Caco-2 (cell line): ENCODE results near the gene MMADHC. TPM values are rescaled to one million over a fixed set of nuclear protein-coding genes. Genes with fewer than 3 reads are reported as not detected.
A peak's percentile ranks its signal among the peaks of the same experiment; 100 is the strongest.

Experiments
- BruUV-seq: library from RNA; stranded (reverse); fragments of 400-500 nt; replicated peaks from 2 replicates; lab custom pipeline; 2021; lab: Mats Ljungman, UMichigan
- CTCF ChIA-PET: fragments of 300-600 bp; sonication (Branson Sonifier 250); formaldehyde crosslinking; loops from one replicate; lab custom pipeline; 2022; ENCODE audit warnings: antibody characterized with exemption; lab: Charles Lee
- POLR2A ChIA-PET: fragments of 300-600 bp; sonication (Branson Sonifier 250); formaldehyde crosslinking; loops from one replicate; lab custom pipeline; 2022; ENCODE audit warnings: antibody characterized with exemption; lab: Charles Lee
- DNase-seq, 2 experiments: peaks; one replicate each; pipeline versions ENCODE4 v3.0.0 to v3.0.0-alpha.2; 2020 to 2022
- H3K27me3 ChIP-seq: replicated peaks from 2 replicates; pipeline ENCODE4 v1.6.0; 2011; ENCODE audit warnings: low read length; ENCODE audit not compliant: control insufficient read depth, insufficient read depth
- H3K36me3 ChIP-seq: 2 replicates; pipeline ENCODE4 v1.5.1; 2011; ENCODE audit warnings: low read length; ENCODE audit not compliant: control insufficient read depth, insufficient read depth
- H3K4me1 ChIP-seq: fragments of 250-450 bp; sonication (Bioruptor Pico); 2 replicates; pipeline ENCODE4 v1.5.1; 2020; ENCODE audit warnings: mild to moderate bottlenecking
- H3K4me3 ChIP-seq: 2 replicates; pipeline ENCODE4 v1.5.1; 2011; ENCODE audit warnings: low read depth, mild to moderate bottlenecking, control low read depth, low read length
- H3K9me3 ChIP-seq: fragments of 250-450 bp; sonication (Bioruptor Pico); 2 replicates; pipeline ENCODE4 v1.5.1; 2020; ENCODE audit warnings: mild to moderate bottlenecking, moderate library complexity
- H3K27ac Mint-ChIP-seq: one replicate; pipeline ENCODE4 v1.8.0; 2022; ENCODE audit warnings: mixed read lengths; ENCODE audit not compliant: unreplicated experiment
- H3K27me3 Mint-ChIP-seq: one replicate; pipeline ENCODE4 v1.8.0; 2022; ENCODE audit warnings: mixed read lengths; ENCODE audit not compliant: insufficient read depth, unreplicated experiment
- H3K36me3 Mint-ChIP-seq: one replicate; pipeline ENCODE4 v1.8.0; 2022; ENCODE audit warnings: mild to moderate bottlenecking, mixed read lengths; ENCODE audit not compliant: insufficient read depth, unreplicated experiment
- H3K4me1 Mint-ChIP-seq: one replicate; pipeline ENCODE4 v1.8.0; 2022; ENCODE audit warnings: low read depth, mixed read lengths; ENCODE audit not compliant: unreplicated experiment
- H3K4me3 Mint-ChIP-seq: one replicate; pipeline ENCODE4 v1.8.0; 2022; ENCODE audit warnings: mild to moderate bottlenecking, moderate library complexity, mixed read lengths; ENCODE audit not compliant: unreplicated experiment
- H3K9me3 Mint-ChIP-seq: one replicate; pipeline ENCODE4 v1.8.0; 2022; ENCODE audit warnings: mixed read lengths; ENCODE audit not compliant: unreplicated experiment
- CTCF ChIP-seq, 2 experiments: fragments of 200-600 bp in 1 of 2; IDR thresholded peaks; 1 replicate in 1 of 2; 2 replicates in 1 of 2; pipeline versions ENCODE4 v1.5.1 to v1.8.0; 2011 to 2022; ENCODE audit warnings: antibody characterized with exemption in 1 of 2, control low read depth in 1 of 2, inconsistent platforms in 1 of 2, low read depth in 1 of 2, low read length in 1 of 2, mild to moderate bottlenecking in 1 of 2, moderate library complexity in 1 of 2; ENCODE audit not compliant: insufficient read depth in 1 of 2, severe bottlenecking in 1 of 2, unreplicated experiment in 1 of 2
- intact Hi-C: fragments of 100-400 bp; cut with micrococcal nuclease; formaldehyde crosslinking; loops from one replicate; pipeline ENCODE4 v1.10.0; 2022; ENCODE audit not compliant: unreplicated experiment
- total RNA-seq: library from RNA; stranded (reverse); gene quantifications from 2 replicates; pipeline ENCODE4 v1.2.3, GENCODE V29; 2022

MMADHC gene
- total RNA-seq, 1 experiment from 2014 or later = 132 TPM

- POLR2A ChIA-PET = no interaction called here
- peak overlapping the region; percentile 34 for H3K27ac Mint-ChIP-seq
- no peaks in the 10 kb centered on the region for H3K9me3 Mint-ChIP-seq
- H3K4me3 ChIP-seq = no peak overlapping the region
- H3K9me3 ChIP-seq = no peaks in the 10 kb centered on the region
- peaks cover 21% of the 10 kb centered on the region for H3K4me1 Mint-ChIP-seq
- intact Hi-C loops = no loop called here
- H3K4me1 ChIP-seq = peaks cover 10% of the 10 kb centered on the region; the same call in 1 of the 2 replicates
- DNase-seq = no peak
- TF ChIP-seq CTCF (IDR thresholded peaks at IDR 0.05; ENCODE audit: insufficient read depth in 1 of 2, low read depth in 1 of 2, low read length in 1 of 2, severe bottlenecking in 1 of 2, unreplicated experiment in 1 of 2) = no peak
- peaks cover 43% of the 10 kb centered on the region for H3K36me3 Mint-ChIP-seq
- CTCF ChIA-PET = no interaction called here
- H3K27me3 ChIP-seq = no peaks in the 10 kb centered on the region
- H3K36me3 ChIP-seq = no peaks in the 10 kb centered on the region
- no TSS peak for BruUV-seq
- peak overlapping the region; percentile 90 for H3K4me3 Mint-ChIP-seq
- no peaks in the 10 kb centered on the region for H3K27me3 Mint-ChIP-seq
These were observed 2.2 kb downstream of the MMADHC start for GRCh38 chr2:149585166-149585885.

GRCh38 chr2:149579972-149580882 is 7.3 kb downstream of the MMADHC start:
- H3K27ac Mint-ChIP-seq = no peak overlapping the region
- intact Hi-C loops = no loop called here
- Histone ChIP-seq H3K4me1 (0 out of 2 replicates have a peak, but pooled peaks cover 5% of the 10 kb centered on the region), H3K36me3 (peaks cover 3% of the 10 kb centered on the region), H3K27me3 (no peaks in the 10 kb centered on the region), H3K9me3 (no peaks in the 10 kb centered on the region), H3K4me3 (no peak overlapping the region)
- POLR2A ChIA-PET = interaction anchor here (1.4 kb wide), 1 partner anchor 8 kb away, joined by 3 read pairs; no protein-coding TSS in a partner anchor
- no peaks in the 10 kb centered on the region for H3K27me3 Mint-ChIP-seq
- CTCF ChIA-PET = no interaction called here
- no peak for TF ChIP-seq CTCF (IDR thresholded peaks at IDR 0.05; ENCODE audit: insufficient read depth in 1 of 2, low read depth in 1 of 2, low read length in 1 of 2, severe bottlenecking in 1 of 2, unreplicated experiment in 1 of 2)
- H3K36me3 Mint-ChIP-seq = peaks cover 60% of the 10 kb centered on the region
- H3K4me1 Mint-ChIP-seq = peaks cover 14% of the 10 kb centered on the region
- no peak for DNase-seq
- no peak overlapping the region for H3K4me3 Mint-ChIP-seq
- no peaks in the 10 kb centered on the region for H3K9me3 Mint-ChIP-seq
- BruUV-seq = no TSS peak

GRCh38 chr2:149577269-149577668 is 10.3 kb downstream of the MMADHC start:
- peaks cover 14% of the 10 kb centered on the region for H3K4me1 Mint-ChIP-seq
- no peaks in the 10 kb centered on the region for H3K9me3 Mint-ChIP-seq
- BruUV-seq = no TSS peak
- H3K36me3 Mint-ChIP-seq = peaks cover 61% of the 10 kb centered on the region
- ChIA-PET POLR2A (no interaction called here), CTCF (interaction anchor here (0.6 kb wide), 1 partner anchor 932 kb away, joined by 5 read pairs; no protein-coding TSS in a partner anchor)
- Histone ChIP-seq H3K36me3 (peaks cover 3% of the 10 kb centered on the region), H3K27me3 (no peaks in the 10 kb centered on the region), H3K9me3 (no peaks in the 10 kb centered on the region), H3K4me3 (no peak overlapping the region), H3K4me1 (peaks cover 15% of the 10 kb centered on the region; the same call in 1 of the 2 replicates)
- intact Hi-C loops = no loop called here
- H3K27me3 Mint-ChIP-seq = no peaks in the 10 kb centered on the region
- no peak for DNase-seq
- H3K4me3 Mint-ChIP-seq = no peak overlapping the region
- no peak for TF ChIP-seq CTCF (IDR thresholded peaks at IDR 0.05; ENCODE audit: insufficient read depth in 1 of 2, low read depth in 1 of 2, low read length in 1 of 2, severe bottlenecking in 1 of 2, unreplicated experiment in 1 of 2)
- no peak overlapping the region for H3K27ac Mint-ChIP-seq
